NB4 (cell line): ENCODE measurements around the gene NXN.

Experiments
- CTCF ChIP-seq: IDR thresholded peaks from one replicate; pipeline ENCODE4 v1.5.1; 2012; ENCODE audit warnings: low read depth, low read length
- MAX ChIP-seq: IDR thresholded peaks from 2 replicates; pipeline ENCODE4 v1.6.1; 2011; ENCODE audit warnings: low read depth, low read length

GRCh38 chr17:913207-913606 is 66.4 kb downstream of the NXN start:
- TF ChIP-seq CTCF = no peak
- no peak for TF ChIP-seq MAX
